Measurements from ENCODE around the gene STK11IP.
"Not testable (repeated sequence)": the region's sequence is repeated elsewhere in the genome, so short reads cannot be mapped to it uniquely, and the experiment has no call there.

The STK11IP gene

GRCh38 chr2:219634951-219635751, 37.5 kb downstream of the STK11IP start:
- DNase-seq, result no peak

DNA sequence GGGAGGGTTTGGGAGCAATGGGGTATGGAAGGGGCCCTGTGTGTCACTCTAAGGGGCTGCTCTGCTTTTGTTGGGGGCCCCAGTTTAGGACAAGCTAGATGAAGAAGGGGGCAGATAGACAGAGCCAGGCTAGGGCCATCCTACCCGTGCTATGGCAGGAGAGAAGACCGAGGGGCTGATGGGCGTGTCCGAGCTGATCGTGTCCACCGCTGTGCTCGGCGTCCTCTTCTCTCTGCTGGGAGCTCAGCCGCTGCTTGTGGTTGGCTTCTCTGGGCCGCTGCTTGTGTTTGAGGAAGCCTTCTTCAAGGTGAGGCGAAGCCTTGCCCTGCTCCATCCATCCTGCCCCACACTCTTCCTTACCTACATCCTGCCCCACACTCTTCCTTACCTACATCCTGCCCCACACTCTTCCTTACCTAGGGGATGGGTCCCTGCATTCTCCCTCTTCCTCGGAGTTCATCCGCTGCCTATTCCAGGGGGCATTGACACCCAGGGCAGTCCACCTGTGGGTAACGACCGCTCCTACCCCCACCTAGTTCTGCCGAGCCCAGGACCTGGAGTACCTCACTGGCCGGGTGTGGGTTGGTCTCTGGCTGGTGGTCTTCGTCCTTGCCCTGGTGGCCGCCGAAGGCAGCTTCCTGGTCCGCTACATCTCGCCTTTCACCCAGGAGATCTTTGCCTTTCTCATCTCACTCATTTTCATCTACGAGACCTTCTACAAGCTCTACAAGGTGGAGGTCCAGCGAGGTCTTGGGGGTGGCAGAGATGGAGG, 38.7 kb downstream of the STK11IP start:
- DNase-seq, result no peak

- DNase-seq, result no peak
Observed at GRCh38 chr2:219636941-219637841, 39.5 kb downstream of the STK11IP start.

DNA sequence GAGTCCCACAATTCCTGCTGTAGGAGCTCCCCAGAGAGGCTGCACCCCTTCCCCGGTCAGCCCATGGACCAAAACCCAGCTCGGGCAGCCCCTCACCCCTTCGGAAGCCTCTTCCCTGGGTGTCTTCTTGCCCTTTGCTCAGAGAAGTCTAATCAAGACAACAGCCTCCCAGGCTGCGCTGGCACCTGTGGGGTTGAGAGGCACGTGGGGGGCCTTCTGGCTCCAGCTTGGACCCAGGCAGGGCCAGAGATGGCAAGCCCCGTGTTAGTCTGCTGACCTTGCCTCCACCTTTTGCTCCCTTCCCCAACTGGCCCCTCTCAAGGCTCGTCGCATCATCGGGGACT, 40.2 kb downstream of the STK11IP start:
- DNase-seq, result no peak

- no peak for DNase-seq
Observed at GRCh38 chr2:219638217-219638947, 40.7 kb downstream of the STK11IP start.

DNA sequence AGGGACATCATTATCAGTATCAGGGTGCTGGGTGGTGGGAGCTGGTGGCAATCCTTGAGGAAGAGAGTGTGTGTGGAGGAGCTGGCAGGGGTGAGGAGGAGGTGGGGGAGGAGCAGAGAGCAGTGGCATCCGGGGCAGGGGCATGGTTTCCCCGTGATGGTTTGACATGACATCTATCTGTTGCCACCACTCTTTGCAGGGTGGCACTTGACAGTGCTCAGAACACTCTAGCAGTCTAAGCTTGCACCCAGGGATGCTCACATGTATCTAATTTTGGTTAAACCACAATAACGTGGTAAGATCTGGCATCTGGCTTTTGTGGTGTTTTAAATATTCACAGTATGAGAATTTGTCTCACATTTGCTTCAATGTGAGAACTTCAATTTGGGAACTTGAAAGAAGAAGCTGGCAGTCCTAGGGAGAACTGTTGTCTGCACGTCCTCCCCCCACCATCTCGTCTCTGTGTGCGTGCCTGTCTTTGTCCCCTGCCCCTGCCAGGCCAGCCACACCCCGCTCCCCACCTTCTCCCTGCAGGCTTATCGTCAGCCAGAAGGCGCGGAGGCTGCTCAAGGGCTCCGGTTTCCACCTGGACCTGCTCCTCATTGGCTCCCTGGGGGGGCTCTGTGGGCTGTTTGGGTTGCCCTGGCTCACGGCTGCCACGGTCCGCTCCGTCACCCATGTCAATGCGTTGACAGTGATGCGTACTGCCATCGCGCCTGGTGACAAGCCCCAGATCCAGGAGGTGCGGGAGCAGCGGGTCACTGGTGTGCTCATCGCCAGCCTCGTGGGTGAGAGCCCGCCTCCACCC, 41.5 kb downstream of the STK11IP start:
- no peak for DNase-seq

DNA sequence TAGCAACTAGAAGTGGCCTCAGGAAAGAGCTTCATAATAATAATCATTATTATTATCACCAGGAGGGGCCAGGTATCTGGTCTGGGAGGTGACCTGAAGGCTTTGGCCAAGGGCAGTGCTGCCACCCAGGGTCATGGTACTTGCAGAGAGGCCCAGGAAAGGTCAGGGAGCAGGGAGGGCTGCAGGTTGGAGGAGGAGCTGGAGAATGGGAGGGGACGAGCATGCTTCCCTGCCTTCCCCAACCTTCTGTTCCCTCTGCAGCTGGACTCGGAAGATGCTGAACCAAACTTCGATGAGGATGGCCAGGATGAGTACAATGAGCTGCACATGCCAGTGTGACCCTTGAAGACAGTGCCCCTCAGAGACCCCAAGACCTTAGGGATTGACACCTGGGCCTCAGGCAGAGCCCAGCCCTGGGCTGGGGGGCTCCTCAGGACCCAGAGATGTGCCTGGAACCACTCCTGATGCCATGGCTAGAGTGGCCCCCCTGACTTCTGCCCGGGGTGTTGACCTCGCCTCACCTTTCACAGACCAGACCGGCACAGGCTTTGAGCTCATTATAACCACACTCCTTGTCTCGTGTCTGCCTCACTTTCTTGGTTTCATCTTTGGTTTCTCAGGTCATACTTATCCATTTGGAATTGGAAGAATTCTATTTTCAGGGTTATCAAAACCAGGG, 43.9 kb downstream of the STK11IP start:
- DNase-seq, result no peak

GRCh38 chr2:219642069-219642454, 44.4 kb downstream of the STK11IP start:
- DNase-seq, result no peak

DNA sequence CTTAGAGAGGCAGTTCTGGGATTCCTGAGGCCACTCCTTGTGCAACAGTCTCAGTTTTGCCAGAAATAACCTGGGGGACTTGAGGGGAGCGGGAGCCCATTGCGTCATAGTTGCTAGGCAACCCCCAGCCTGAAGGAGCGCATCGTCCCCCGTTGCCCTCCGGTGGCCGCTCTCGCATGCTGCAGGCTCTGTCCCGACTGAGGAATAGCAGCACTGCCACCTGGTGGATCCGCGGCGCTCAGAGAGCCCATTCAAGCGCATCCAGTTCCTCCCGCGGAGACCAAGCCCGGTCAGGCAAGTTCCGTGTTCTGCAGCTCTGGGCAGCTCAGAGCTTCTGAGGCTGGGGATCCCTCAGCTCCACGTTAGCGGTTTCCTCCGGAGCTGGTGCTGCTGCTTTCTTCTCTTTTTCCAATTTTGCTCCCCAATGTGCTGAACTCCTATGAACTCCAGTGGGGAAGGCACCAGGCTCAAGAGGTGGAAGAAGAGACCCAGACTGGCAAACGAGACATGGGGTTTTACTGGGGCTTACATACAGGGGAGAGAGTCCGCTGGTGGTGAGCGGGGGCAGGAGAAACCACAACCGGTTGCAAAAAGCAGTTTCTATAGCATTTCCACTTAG, 44.9 kb downstream of the STK11IP start:
- DNase-seq, result peak; percentile 97 to 98 (median 97)

DNA sequence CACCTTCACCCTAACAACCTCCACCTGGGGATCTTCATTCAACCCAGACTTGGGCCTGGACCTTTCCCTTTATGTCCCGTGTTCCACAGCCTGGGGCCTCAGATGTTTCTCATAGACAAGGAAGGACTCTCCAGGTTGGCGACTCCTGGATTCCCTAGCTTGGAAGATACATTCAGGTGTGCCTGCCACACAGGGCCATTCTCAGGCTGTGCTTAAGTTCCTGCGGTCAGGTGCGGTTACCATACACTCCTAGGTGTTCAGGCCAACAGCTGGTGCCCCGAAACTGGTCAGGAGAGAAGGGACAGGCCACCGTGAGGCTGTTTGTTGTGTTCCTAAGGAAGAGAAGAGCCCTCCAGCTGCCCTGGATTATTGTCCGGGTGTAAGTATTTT, 45.4 kb downstream of the STK11IP start:
- DNase-seq, result no peak

GRCh38 chr2:219643788-219644398, 46.2 kb downstream of the STK11IP start:
- no peak for DNase-seq

- no peak for DNase-seq
Observed at GRCh38 chr2:219644801-219645480, 47.3 kb downstream of the STK11IP start.

DNA sequence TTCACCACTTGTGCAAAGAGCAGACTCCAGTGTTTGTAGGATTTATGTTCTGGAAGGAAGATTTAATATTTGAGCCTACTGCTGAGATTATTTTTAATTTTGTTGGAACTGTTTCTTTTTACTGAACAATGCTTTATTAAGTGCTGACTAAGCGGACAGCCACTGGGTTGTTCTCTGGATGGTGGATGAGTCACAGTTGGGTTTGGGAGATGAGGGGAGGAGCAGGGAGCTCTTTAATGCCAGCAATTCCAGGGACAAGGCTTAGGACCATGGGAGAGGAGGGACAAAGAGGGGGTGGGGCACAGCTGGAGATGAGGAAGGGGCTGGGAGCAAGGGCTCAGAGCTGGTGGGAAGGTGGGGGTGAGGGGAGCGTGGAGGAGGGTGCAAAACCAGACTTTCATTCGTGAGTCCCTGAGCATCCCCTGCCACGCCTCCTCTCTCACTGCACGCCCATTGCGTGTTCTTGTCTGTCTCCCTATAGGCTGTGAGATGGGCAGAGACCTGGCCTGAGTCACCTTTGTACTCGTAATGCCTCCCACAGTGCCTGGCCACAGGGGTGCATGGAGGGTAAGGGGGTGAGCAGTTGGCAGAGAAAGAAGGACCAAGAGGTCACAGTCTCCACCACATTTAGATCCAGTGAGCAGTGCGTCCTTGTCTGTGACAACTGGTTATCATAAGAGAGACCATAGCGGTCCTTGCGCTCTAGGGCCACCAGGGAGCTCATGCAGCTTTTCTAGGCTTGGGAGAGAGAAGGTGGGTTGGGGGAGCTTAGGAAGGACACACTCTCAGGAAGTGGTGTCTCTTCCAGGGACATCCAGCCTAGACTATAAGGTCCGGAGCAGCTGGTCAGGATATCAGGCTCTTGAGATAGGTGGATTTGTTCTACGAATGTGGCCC, 48.2 kb downstream of the STK11IP start:
- DNase-seq, result peak in 2 of 3 donors; percentile 33 to 47

- DNase-seq, result no peak
Observed at GRCh38 chr2:219648176-219648575, 50.5 kb downstream of the STK11IP start.

- DNase-seq, result no peak
Observed at GRCh38 chr2:219648963-219649362, 51.3 kb downstream of the STK11IP start.

DNA sequence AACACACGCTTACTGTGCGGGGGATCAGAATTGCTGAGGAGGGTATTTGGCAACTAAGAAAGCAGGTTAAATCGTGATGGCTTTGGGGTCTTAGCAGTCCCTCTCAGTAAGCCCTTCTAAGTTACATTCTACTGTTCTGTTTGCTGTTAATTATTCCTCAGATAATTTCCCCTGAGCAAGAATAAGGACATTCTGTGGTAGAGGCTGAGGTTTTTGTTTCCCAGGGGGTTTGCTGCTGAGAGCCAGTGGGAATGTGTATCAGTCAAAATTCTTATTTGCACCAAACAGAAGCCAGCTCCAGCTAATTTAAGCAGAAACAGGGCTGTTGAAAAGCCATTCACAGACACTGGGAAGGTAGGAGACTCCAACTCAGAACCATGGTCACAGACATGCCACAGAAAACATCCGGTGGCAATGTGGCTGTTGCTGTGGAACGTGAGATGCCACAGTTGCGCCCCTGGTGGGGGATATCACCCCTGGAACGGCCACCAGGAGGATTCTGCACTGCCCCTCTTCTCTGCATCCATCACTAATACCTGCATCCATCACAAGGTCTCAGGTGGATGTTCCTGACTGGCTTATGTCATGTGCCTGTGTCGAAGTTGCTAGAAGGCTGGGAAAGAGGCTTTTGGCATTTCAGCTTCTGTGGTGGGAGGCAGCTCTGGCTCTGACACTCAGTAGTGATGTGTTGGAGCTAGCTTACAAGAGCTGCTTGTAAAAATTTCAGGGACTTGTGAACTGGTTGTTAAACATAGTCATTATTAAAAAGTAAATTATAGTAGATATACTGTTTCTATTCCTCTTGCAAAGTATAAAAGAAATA, 53.0 kb downstream of the STK11IP start:
- no peak for DNase-seq

- not testable (repeated sequence) for DNase-seq
Observed at GRCh38 chr2:219651656-219652055, 54.0 kb downstream of the STK11IP start.

DNA sequence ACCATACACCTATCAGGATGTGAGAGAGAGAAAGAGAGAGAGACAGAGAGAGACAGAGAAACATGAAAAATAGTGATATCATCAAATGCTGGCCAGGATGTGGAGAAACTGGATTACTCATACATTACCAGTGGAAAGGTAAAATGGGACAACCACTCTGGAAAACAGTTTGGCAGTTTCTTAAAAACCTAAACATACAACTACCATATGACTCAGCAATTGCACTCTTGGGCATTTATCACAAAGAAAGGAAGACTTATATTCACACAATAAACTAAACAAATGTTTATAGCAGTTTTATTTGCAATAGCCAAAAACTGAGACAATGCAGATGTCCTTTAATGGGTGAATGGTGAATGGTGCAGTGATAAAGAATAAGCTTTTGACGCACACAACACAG, 58.9 kb downstream of the STK11IP start:
- no peak for DNase-seq
